Measurements from ENCODE around the gene FGFR3. TPM values are rescaled to one million over a fixed set of nuclear protein-coding genes. Genes with fewer than 3 reads are reported as not detected.
A peak's percentile ranks its signal among the peaks of the same experiment; 100 is the strongest.

The FGFR3 gene
- total RNA-seq, 1 donor from 2014 or later = 2.9 TPM

GRCh38 chr4:1753697-1754311 is 39.3 kb upstream of the FGFR3 start:
- intact Hi-C loops (cut with DNase I) = no loop called here
- ATAC-seq (ENCODE audit: poor library complexity) (no peak), DNase-seq (no peak)

- intact Hi-C loops (cut with DNase I) = no loop called here
- DNase-seq (no peak), ATAC-seq (ENCODE audit: poor library complexity) (no peak)
Observed at GRCh38 chr4:1754336-1754735, 38.8 kb upstream of the FGFR3 start.

- no peak for DNase-seq
- intact Hi-C loops (cut with DNase I) = no loop called here
- no peak for ATAC-seq (ENCODE audit: poor library complexity)
Observed at GRCh38 chr4:1755297-1755696, 37.8 kb upstream of the FGFR3 start.

GRCh38 chr4:1756079-1756478 is 37.0 kb upstream of the FGFR3 start:
- ATAC-seq (ENCODE audit: poor library complexity) = no peak
- intact Hi-C loops (cut with DNase I) = no loop called here
- DNase-seq = no peak

GRCh38 chr4:1756893-1757779 is 36.0 kb upstream of the FGFR3 start:
- intact Hi-C loops (cut with DNase I) = no loop called here
- no peak for DNase-seq
- no peak for ATAC-seq (ENCODE audit: poor library complexity)

GRCh38 chr4:1757836-1758235 is 35.3 kb upstream of the FGFR3 start:
- intact Hi-C loops (cut with DNase I) = no loop called here
- DNase-seq (no peak), ATAC-seq (ENCODE audit: poor library complexity) (no peak)

GRCh38 chr4:1758306-1759121 is 34.6 kb upstream of the FGFR3 start:
- ATAC-seq (ENCODE audit: poor library complexity) = no peak
- DNase-seq = no peak
- intact Hi-C loops (cut with DNase I) = no loop called here

- intact Hi-C loops (cut with DNase I) = no loop called here
- DNase-seq (no peak), ATAC-seq (ENCODE audit: poor library complexity) (no peak)
Observed at GRCh38 chr4:1759170-1759817, 33.8 kb upstream of the FGFR3 start.

- intact Hi-C loops (cut with DNase I) = no loop called here
- ATAC-seq (ENCODE audit: poor library complexity) = no peak
- no peak for DNase-seq
Observed at GRCh38 chr4:1759818-1760223, 33.3 kb upstream of the FGFR3 start.

GRCh38 chr4:1760521-1761071 is 32.5 kb upstream of the FGFR3 start:
- DNase-seq (no peak), ATAC-seq (ENCODE audit: poor library complexity) (no peak)
- intact Hi-C loops (cut with DNase I) = no loop called here

GRCh38 chr4:1761130-1761689 is 31.9 kb upstream of the FGFR3 start:
- intact Hi-C loops (cut with DNase I) = no loop called here
- DNase-seq (no peak), ATAC-seq (ENCODE audit: poor library complexity) (no peak)

- intact Hi-C loops (cut with DNase I) = no loop called here
Observed at GRCh38 chr4:1762264-1763010, 30.7 kb upstream of the FGFR3 start.

GRCh38 chr4:1763070-1763549 is 30.0 kb upstream of the FGFR3 start:
- DNase-seq = no peak
- intact Hi-C loops (cut with DNase I) = no loop called here
- no peak for ATAC-seq (ENCODE audit: poor library complexity)

More at GRCh38 chr4:1762264-1763010, 30.7 kb upstream of the FGFR3 start:
- ATAC-seq (ENCODE audit: poor library complexity) (no peak), DNase-seq (no peak)

- peak; percentile 60 for DNase-seq
- intact Hi-C loops (cut with DNase I) = no loop called here
- ATAC-seq (ENCODE audit: poor library complexity) = peak; percentile 42
Observed at GRCh38 chr4:1763550-1764080, 29.5 kb upstream of the FGFR3 start.

GRCh38 chr4:1764670-1765069 is 28.4 kb upstream of the FGFR3 start:
- intact Hi-C loops (cut with DNase I) = no loop called here

GRCh38 chr4:1765409-1766072 is 27.6 kb upstream of the FGFR3 start:
- ATAC-seq (ENCODE audit: poor library complexity) (no peak), DNase-seq (no peak)
- intact Hi-C loops (cut with DNase I) = no loop called here

More at GRCh38 chr4:1764670-1765069, 28.4 kb upstream of the FGFR3 start:
- DNase-seq (no peak), ATAC-seq (ENCODE audit: poor library complexity) (no peak)

All from Right ventricle myocardium superior (tissue), 1 donor.